Stimulated activated CD4-positive, alpha-beta T cell treated with anti-CD3 and anti-CD28 coated beads, Interleukin-4, amount 100 ng/mL, for 4 hours (primary cell): ENCODE data around the gene LIF.
"Not testable (repeated sequence)": the region's sequence is repeated elsewhere in the genome, so short reads cannot be mapped to it uniquely, and the experiment has no call there.

Experiments
- DNase-seq, 2 experiments: peaks; one replicate each; pipeline ENCODE4 v3.0.0-alpha.2; 2020

LIF gene

DNA sequence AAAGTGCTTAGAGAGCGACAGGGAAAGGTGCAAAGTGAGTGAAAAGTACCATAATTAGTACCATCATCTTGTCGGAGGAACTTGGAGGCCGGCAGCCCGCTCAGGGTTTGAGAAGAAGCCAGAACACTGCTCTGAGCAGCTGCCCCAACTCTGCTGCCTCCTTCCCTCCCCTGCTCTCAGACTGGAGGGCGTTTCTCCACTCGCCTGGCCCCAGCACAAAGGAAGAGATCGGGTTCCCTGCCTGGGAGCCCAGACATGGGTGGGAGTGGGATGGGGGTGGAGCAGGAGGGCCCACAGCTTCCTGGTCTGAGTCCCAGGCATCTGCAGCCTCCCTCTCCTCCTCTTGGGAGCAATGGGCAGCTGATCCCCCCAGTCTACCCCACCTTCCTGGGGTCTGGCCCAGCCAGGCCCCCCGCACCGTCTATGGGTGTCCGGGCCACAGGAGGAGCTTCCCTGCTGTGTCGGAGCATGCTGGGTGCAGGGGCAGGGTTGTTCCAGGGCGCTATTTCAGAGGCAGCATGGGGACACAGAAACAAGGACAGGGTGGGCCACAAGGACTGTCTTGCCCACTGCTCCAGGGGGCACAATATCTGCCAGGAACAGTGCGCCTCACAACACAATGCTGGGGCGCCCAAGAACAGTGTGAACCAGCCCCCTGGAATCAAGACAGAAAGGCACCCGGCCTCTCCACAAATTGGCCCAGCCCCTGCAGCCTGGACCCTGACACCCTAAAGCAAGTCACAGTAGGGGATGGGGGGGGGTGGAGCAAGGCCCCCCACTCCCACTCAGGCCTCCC lies 4.8 kb downstream of the LIF start:
- no peak for DNase-seq

DNA sequence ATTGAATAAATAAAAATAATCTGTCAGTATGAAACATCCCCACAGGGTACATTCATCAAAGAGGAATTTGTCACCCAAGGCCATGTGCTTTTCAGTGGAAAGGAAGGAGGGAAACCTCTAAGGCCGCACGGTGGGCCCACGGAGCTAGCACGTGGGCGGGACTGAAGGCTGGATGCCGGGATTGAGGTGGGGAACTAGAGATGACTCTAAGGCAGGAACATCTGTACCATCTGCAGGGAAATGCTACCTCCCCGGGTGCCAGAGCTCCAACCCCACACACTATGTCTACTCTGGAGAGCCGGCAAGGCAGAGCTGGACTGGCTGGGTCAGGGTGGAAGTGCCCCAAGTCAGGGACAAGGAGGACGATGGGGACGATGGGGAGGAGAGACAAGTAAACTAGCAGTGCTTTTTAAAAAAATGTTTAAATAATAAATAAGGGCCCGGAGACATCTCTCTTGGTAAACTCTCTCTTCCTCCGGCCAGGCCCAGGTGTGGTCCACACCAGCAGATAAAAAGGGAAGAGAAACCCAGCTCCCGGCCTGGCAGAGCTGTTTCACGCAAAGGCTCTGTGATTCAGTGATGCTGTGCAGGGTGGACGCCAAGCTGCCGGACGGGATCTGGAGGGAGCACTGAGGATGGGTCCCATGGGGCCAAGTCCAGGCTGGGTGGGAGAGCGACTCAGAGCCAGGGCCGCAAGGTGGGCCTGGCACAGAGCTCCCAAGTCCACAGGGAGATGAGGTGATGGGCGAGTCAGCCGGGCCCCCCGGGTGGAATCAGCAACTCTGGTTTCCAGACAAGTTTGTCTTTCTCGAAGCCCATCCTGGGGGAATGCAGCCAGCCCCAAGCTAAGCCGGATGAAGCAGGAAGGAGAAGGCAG lies 5.8 kb downstream of the LIF start:
- DNase-seq: no peak

DNA sequence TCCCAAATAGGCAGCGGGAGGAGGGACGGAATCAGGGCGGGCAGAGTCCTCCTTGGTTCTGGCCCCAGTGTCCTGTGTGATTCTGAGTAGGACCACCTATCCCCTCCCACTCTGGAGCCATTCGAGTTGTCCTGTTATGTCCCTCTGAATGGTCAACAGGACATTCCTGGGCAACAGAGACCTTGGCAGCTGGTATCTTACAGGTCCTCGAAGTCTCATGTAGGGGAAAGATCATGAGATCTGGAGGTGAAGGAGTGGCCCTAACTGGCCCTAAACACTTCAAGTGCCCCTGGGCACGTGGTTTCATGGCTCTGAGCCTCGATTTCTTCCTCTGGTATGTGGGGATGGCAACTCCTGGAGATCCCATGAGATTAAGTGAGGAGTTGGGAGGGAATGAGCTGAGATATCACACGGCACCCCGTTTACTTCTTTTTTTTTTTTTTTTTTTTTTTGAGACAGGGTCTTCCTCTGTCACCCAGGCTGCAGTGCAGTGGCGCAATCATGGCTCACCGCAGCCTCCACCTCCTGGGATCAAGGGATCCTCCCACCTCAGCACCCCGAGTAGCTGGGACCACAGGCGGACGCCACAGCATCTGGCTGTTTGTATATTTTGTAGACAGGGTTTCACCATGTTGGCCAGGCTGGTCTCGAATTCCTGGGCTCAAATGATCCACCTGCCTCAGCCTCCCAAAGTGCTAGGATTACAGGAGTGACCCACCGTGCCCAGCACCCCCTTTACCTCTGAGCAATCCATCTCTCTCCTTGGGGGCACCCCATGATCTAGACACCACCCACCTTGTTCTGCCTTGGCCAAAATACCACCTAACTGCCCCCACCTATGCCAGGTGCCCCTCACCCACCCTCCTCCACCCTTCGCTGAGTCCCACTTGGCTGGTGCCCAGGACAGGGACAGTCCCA lies 6.8 kb downstream of the LIF start:
- no peak for DNase-seq

DNA sequence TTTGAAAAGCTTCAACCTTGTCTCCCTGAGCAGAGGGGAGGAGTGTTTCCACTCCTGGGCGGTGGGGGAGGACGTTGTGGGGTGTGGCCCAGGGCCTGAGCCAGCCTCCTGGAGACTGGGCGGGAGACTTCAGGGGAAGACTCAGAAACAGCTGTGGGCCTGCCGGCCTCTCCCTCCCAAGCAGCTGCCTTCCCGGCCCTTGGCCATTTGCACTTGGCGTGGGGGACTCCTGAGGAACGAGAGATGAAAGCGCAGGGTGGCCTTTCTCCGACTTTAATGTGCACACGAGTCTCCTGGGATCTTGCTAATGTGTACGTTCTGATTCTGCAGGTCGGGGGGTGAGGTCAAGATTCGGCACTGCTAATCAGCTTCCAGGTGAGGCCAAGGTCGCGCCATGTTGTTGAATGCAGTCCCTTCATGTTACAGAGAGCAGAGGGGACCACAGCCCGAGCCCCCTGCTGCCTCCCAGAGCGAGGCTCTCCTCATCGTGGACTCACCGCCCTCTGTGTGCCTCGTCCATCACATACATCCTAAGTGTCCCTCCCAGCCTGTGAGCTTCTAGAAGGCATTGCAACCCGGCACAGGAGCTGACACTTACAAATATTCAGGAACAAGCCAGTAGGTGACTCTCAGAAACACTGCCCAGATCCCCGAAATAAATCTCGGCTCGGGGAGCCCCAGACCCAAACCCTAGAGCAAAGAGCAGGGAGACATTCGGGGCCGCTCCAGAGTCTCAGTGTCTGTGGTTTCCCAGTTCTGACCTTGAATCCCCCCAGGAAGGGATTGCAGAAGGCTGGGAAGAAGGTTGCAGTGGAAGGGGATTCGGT lies 7.7 kb downstream of the LIF start:
- no peak for DNase-seq

DNA sequence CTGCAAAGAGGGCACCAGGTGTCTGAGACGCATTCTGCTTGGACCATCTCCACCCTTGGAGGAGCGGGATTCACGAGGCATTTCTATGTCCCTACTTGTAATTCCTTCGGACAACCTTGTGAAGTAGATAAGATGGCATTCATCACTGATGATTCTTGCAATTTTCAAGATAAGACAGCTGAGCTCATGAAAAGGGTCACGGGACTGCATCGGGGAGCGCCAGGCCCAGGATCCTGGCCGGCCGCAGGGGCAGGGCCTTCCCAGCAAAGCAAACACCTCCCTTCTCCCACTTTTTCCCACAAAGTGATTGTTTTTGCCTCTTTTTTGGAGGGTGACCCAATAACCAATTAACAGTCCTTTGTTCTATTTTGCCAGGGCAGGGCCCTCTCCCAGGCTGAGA lies 8.4 kb downstream of the LIF start:
- no peak for DNase-seq

DNA sequence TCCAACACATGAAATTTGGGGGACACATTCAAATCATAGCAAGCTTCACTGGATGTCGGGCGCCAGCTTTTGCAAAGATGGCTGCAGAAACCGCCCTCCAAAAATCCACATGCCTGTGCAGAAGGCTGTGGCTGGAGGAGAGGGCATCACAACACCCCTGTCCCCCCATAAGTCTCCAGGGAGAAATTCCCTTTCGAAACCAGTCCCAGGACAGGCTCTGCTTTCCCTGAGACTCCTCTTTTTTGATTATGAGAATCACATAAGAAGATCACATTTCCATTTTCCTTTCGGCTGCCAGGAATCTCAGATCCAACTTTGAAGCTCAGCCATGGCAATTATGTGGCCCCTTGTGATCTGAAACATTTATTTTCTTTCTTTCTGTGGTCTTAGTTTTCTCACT lies 9.7 kb downstream of the LIF start:
- no peak for DNase-seq

DNA sequence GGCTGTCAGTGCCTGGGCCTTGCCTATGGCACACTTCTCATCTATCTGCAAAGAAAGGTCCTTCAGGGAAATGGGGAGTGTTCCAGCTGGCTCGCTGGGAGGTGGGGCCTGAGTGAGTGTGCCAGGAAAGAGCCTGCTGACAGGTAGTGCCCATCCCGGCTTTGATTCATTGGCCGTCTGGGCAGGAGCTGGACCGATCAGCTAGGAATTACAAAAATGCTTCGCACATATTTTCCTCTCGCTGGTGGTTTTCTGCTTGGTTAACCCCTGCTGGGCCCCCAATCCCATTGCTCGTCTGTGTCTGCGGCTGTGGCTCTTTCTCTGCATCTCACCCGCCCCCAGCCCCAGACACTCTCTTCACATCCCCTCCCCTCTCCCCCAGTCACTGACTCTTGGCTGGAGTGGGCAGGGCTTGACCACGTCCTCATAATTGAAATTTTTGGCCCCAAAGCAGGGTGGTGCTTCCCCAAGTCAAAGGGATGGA lies 10.8 kb downstream of the LIF start:
- DNase-seq: no peak

DNA sequence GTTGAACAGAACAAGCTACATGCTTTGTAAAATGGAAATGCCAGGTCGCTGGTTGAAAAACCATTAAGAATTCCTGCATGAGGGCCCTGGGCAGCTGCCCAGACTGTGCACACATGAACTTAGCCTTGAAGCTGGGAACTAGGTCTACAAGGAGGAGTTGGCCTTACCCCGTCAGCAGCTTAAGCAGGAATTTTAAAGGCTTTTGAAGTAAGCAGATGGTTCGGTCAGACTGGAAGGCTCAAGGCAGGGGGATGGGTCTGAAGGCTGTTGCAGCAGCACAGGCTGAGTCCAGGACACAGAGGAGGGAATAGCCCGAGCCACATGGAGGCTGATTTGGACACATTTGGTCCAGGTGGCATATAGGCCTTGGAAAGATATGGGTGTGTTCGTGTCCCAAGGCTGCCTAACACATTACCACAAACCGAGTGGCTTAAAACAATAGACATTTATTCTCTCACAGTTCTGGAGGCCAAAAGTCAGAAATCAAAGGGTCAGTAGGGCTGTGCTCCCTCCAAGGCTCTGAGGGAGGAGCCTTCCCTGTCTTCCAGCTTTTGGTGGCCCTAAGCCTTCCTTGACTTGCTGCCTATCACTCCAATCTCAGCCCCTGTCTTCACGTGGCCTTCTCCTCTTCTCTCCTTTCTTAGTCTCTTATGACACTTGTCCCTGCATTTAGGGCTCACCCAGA lies 11.6 kb downstream of the LIF start:
- no peak for DNase-seq

DNA sequence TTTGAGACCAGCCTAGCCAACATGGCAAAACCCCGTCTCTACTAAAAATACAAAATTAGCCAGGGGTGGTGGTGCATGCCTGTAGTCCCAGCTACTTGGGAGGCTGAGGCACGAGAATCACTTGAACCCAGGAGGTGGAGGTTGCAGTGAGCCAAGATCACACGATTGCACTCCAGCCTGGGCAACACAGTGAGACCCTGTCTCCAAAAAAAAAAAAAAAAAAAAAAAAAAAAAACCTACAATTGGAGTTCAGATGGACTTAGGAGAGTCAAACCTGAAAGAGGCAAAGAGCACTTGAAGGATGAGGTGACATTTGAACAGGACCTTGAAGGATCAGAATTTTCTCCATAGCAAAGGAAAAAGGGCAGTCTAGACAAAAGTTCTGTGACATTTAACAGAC lies 12.2 kb downstream of the LIF start:
- not testable (repeated sequence) for DNase-seq

DNA sequence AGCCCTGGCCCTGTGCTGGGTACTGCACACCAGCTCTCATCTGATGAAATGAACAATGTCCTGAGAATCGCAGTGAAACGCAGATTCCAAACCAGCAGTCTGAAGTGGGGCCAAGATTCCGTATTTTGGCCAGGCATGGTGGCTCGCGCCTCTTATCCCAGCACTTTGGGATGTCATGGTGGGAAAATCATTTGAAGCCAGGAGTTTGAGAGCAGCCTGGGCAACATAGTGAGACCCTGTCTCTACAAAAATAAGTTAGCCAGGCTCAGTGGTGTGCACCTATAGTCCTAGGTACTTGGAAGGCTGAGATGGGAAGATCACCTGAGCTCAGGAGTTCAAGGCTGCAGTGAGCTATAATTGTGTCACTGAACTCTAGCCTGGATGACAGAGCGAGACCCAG lies 13.0 kb downstream of the LIF start:
- no peak for DNase-seq

DNA sequence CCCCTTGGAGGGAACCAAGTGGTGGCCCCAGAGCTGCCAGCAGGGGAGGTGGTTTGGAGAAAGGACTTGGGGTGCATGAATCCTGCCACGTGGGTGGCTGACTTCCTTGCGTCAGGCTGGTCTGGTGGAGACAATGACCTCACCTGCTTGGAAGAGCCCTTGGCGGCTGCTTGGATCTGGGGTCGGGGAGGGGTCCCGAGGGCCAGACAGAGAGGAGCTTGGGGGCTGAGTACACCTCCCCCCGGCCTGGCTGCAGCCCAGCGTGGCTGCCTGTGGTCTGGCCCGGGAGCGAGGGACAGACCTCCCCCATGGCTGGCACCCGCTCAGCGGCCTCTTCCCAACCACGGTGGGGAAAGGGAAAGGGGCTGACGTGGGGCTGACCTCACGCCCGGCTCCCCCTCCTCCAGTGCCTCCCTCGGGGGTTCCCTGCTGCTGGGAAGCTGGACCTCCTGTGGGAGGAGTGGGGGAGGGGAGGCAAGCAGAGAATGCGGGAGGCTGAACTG lies 13.8 kb downstream of the LIF start:
- DNase-seq: no peak

DNA sequence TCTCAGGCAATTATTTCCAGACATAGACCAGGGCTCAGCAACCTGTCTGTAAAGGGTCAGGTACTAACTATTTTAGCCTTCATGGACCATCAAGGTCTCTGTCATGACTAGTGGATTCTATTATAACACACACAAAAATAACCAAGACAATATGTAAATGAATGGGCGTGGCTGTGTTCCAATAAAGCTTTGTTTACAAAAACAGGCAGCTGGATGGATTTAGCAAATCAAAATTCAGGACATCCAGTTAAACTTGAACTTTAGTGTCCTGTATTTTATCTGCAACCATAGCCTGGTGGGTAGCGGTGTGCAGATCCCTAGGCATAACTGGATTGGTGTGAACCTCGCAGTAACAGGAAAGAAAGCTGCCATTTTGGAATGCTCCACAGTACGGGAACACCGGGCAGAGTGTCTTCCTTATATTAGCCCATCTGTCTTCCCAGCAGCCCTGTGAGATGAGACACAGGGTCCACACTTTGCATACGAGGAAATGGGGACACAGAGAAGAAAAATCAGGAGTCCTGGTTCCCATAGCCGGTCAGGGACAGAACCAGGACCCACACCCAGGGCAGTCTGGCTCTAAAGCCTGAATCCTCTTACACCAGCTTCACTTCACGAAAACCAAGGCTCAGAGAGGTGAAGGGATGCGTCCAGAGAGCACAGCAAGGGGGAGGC lies 15.6 kb downstream of the LIF start:
- no peak for DNase-seq

DNA sequence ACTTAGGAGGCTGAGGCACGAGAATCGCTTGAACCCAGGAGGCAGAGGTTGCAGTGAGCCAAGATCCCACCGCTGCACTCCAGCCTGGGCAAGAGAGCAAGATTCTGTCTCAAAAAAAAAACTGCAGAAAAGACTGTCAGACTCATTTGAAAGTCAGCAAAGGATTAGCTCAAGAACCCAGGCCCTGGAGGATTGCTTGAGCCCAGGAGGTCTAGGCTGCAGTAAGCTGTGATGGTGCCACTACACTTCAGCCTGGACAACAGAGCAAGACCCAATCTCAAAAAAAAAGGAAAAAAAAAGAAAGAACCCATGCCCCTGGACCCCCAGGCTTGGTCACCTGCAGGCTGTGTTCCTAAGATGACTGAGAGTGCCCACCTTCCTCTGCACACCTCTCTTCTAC lies 16.2 kb downstream of the LIF start:
- no peak for DNase-seq

DNA sequence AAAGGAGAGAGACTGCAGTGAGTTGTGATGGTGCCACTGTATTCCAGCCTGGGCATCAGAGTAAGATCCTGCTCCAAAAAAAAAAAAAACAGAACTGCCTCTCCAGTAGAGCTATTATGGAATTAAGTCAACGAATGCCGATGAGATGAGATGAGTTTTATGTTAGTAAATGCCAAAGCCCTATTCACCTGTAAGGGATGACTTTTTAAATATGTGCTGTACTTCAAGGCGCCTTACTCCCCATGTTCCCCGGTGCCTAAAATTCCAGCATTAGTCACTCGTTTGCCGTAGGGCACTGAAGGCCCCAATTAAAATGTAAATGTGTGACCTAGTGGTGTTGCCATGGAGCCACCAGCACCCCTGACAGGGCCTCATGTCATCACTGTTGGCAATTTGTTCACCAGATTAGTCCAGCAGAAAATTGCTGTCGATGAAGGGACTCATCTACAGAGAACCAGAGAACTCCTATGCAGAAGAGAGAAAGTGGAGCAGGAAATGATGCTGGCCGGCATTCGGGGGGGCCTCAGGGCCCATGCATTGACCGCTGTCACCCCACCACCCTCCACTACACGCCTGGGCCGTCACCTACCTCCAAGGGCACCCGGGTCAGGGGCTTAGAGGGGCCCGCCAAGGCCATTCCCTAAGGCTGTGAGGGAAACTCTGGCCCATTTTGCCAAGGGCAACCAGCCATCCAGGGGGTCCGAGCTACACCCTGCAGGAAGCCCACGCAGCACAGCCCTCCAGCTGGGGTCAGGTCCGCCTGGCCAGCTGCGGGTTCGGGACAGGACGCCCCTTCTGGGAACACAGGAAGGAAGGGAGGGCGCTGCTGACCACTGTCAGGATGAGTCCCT lies 17.8 kb downstream of the LIF start:
- DNase-seq: no peak

DNA sequence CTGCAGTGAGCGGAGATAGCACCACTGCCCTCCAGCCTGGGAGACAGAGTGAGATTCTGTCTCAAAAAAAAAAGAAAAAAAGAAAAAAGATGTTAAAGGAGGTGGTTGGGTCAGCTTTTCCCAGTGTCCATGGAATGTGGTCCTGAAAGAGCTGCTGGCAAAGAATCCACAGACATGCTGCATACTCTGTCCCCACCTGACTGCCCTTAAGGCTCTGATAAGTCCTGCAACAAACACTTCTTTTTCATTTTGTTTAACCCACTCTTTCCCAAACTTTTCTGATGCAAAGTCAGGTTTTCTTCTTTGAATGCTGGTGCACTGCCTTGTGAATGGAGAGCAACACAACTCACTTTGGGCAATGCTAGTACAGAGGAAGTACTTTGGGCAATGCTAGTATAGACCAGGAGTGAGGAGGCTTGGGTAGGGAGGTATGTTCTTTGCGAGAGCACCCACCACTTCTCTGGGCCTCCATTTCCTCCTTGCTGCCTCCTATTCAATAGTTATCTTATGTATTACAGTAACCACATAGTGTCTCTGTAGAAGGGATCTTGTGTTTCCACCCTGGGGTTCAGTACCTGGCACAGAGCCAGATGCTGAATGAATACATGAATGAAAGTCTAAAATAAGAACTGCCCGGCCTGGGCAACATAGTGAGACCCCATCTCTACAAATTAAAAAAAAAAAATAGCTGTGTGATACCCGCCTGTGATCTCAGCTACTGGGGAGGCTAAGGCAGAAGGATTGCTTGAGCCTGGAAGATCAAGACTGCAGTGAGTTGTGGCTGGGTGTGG lies 18.9 kb downstream of the LIF start:
- DNase-seq: no peak

DNA sequence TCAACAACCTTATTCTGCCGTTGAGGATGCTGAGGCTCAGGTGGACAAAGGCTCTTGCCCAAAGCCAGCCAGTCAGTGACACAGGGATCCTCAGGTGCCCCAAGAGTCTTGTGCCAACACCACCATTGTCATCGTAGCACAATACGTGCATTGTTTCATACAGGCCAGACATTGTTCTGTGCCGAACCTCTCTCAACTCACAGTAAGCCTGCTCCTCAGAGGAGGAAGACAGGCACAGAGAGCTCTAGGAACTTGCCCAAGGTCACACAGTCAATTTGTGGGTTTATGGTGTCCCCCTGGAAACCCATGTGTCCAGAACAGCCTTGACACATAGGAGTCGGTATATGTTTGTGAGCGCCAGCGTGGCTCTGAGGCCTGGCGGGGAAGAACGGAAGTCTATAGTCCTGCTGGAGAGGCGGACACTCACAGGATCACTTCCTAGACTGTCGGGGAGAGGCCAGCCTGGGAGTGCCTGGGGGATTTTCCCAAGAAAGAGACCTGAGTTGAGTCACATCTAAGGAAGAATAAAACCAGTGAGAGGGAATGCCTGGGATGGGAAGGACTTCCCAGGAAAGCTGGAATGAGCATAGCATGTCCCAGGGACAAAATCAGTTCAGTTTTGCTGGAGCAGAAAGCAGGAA lies 20.2 kb downstream of the LIF start:
- no peak for DNase-seq

DNA sequence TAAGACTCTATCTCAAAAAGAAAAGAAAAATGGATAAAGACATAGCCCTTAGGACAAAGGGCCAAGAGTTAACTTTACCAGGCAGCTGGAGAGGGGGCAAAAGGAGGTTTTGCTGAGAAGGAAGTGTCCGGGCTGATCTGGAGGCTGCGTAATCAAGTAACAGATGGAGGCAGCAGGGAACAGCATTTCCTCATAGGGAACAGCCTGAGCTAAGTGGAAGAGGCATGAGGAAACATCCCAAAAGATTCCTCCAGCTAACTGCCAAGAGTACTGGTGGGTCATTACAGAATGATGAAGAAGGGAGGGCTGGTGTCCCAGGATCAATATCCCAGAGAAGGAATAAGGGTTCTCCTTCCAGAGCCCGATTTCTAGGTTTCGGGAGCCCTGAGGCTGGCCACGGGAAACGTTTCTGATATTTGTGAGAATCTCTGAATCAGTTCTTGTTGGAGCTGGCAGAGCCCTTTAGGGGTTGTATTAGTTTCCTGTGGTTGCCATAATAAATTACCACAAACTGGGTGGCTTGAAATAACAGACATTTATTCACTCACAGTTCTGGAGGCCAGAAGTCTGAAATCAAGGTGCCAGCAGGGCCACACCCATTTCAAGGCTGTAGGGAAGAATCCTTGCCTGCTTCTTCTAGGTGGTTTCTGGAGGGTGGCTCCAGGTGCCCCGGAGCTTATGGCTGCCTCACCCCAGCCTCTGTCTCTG lies 21.2 kb downstream of the LIF start:
- DNase-seq: no peak
